ENCODE measurements around the gene NR1H4.
"Not testable (repeated sequence)": the region's sequence is repeated elsewhere in the genome, so short reads cannot be mapped to it uniquely, and the experiment has no call there.

Gene NR1H4

DNA sequence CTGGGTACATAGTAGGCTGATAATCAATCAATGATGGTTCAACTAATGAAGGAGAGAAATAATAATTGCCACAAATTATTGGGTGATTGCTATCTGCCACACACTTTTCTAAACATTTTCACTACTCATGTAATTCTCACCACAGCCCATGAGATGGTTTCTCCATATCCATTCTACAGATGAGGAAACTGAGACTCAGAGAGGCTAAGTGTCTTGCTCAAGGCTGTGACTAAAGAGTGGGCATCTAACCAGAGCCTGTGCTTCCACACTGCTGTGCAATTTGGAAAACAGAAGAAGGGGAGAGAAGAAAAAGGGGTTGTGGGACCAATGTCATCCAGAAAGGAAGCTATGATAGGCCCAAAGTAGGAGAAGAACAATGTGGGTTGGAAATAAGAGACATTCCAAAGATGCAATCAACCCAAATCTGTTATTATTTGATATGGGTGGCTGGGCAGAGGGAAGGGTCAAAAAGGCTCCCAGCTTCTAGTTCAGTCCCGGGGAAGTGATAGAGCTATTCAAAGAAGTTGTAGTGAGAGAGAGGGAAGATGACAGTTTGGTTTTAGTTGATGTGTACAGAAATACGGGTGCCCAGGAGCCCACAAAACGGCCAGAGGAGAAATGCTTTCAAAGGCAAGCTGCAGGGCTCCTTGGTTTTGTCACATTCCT is 483 bp upstream of the NR1H4 start:
- DNase-seq, result no peak

DNA sequence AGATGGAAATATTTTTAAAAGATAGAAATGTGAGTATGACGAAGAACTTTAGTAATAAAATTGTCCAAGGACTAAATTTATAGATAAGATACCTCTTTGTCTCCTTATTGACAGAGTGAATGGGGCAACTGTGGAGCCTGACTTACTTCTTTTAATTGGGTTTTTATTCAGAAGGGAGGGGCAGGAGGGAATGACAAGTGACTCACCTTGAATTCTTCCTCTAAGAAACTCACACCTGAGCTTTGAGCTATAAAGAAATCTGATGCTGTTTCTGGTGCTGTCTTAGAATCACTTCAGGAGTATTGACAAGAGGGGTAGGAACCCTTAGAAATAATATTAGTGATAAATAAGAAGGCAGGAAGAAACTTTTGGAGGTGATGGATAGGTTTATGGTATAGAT is 951 bp downstream of the NR1H4 start:
- no peak for DNase-seq

DNA sequence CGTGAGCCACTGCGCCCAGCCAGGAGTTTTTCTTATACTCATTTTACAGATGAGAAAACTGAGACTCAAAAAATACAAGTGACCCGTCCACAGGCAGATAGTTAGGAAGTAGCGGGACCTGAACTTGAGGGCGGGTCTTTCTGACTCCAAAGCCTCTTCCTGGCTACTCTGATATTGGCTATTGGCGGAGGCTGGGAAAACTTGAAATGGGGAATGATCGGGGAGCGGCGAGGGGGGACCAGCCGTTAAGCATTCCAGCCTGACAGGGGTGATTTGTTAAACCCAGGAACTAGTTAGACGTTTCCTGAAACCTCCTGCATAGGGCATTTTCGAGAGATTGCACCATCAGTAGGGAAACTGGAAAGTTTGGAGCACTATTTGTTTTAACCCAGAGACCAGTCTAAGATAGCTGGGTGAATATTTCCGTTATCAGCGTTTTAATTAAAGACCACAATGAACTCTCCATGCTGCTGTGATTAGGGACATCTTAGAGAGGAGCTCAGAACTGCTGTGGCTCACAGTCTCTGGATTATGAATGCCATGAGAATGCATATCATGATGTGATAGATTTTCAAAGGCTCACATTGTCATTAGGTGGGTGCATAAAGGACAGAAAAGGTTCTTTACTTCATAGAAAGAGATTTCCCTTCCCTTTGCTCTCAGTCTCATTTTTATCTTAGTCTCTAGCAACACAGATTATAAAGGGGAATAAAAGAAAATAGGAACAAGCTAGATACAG is 2.5 kb downstream of the NR1H4 start:
- no peak for DNase-seq

DNA sequence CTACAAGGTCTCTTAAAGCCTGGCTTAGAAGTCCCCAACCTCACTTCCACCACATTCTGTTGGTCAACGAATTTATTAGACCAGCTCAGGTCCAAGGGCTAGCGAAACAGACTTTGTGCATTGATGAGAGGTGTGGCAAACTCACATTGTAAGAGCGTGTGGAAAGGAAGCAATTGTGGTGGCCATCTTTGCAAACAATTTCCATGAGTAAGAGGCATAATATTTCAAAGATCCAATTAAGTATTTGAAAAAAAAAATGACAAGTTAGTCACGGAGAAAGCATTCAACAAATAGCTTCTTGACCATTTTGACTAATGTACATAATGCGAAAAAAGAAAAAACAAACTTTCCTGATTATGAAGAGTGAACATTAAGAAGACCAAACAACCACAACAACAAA is 7.4 kb downstream of the NR1H4 start:
- DNase-seq, result no peak

DNA sequence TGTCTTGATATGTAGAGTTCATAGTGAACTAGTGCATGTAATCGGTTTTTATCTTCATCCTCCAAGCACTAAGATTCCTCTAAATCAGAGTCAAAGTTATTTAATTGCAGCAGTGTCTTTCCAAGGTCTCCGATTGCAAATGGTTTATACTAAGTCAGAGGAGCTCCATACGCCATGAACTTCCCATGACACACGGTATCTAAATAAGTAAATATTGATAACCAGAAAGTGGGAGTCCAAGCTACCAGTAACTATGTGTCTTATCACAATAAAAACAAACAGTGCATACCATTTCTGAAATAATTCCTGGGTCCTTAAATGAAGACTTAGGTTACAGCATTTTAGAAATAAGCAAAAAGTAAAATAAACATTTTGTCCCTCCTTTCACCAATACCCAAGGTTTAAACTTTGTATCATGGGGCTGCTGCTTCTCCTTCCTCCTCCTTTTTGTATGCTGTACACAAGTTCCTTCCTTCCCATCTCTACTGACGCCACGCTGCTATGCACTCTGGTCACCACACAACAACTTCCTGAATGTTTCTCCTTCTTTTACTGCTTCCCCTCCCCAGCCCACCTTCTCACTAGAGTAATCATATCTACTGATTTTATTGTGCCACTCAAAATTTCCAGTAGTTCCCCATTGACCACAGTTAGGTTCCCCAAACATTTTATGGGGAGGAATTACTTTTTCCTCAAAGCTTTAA is 10.7 kb downstream of the NR1H4 start:
- DNase-seq, result no peak

DNA sequence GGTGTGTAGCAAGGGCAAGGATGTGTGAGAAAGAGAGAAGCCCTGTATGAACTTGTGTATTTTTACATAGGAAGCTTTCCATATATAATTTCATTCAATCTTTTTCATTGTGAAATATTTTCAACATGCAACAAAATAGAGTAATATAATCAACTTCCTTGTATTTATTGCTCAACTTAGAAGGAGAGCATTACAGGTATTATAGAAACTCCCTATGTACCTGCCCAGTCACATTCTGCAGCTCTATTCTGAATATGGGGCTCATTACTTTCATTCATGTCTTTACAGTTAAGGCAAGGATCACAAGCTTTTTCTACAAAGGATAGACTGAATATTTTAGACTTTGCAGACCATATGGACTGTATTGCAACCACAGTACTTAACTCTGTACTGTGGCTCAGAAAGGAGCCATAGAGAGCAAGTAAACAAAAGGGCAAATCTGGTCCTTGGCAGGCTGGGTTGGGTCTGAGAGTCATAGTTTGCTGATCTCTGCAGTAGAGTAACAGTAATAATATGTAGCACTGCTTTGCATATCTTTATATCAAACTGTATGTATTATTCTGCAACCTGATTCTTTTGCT is 11.3 kb downstream of the NR1H4 start:
- DNase-seq, result no peak

DNA sequence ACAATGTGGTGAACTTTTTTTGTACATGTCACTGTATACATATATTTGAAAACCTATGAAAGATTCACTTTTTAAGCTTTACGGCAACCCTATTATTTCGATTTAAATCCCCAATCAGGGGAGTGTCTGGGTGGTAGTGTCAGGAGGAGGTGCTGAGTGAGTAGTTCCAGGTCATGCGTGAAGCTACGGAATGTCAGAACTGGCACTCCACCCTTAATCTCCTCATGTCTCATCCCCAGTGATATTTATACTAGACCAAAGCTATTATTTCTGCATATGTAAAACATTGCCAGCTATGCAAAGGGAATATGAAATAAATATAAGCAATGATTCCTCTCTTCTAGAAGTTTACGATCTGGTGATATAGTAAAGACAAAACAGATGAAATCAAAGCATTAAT is 12.3 kb downstream of the NR1H4 start:
- no peak for DNase-seq

DNA sequence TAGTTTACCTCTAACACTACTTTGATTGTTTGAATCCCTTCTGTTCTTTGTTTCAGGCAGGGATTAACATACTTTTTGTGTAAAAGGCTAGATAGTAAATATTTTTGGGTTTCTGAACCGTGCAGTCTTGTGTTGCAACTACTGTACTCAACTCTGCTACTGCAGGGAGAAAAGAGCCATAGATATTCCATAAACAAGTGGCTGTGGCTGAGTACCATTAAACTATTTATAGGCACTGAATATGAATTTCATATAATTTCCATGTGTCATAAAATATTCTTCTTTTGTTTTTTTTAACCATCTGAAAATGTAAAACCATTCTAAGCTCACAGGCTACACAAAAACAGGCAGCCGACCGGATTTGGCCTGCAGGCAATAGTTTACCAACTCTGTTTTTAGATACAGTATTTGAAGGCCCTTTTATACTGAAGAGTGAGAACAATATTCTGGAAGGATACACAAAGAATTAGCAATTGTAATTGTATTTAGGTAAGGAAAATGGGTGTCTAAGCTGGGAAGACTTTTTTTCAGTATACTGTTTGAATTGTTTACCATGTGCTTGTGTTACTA is 15.7 kb downstream of the NR1H4 start:
- DNase-seq, result no peak

DNA sequence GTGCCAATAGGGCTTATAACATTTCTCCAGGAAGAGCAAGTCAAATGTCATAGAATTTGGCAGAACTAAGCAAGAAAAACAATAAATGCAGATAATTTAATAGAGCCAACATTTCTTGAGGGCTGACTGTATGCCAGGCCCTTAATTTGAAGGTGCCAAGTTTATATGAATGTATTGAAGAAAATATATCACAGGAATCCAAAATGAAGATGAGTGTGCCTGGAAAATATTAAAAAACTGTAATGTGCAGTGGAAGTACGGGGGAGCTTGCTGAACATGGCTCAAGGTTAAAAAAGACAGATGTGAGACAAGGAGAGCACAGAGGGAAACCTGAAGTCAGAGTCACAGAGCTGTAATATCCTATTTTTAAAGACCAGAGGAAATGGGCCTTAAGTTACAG is 16.4 kb downstream of the NR1H4 start:
- DNase-seq, result no peak

DNA sequence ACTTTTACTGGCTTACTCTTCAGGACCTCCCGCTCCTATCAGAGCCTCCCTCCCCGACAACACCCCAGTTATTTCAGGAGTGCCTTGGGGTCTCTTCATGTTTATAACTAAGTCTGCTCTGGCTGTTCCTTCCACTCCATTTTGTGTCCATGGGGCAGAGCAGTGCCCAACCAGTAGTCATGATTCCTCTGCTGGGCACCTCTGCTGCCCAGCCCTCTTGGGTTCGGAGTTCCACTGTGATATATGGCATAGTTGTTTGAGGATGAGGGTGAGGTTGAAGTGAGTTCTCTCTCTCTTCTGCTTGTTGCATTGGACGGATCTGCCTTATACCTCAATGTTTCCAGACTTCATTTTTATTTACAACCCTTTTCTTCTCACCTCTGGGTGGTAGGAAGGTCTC is 17.4 kb downstream of the NR1H4 start:
- no peak for DNase-seq

DNA sequence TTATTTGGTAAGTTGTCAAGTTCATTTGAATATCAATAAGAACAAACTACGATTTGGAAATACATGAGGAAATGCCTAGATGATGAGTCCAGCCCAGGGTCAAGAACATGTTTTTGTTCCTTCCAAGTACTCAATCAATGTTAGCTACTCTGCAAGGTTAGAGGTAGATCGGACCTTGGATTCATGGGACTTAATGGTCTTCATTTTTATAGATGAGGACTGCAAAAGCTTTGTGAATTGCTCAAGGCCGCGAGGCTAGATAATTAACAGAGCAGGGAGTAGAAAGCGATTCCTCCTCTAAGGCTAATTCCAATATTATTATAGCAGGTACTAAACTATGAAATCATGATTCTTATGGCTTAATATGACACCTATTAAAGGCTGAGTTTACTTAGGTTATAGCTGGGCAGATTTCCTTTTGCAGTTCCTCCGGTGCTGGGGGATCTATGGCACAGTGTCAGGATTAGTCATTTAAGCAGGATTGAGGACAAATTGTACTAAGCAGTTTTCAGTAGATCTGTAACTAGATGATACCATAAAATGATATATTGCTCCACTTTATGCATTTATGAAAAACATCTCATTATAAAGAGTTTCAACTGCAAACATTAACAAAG is 19.8 kb downstream of the NR1H4 start:
- no peak for DNase-seq

DNA sequence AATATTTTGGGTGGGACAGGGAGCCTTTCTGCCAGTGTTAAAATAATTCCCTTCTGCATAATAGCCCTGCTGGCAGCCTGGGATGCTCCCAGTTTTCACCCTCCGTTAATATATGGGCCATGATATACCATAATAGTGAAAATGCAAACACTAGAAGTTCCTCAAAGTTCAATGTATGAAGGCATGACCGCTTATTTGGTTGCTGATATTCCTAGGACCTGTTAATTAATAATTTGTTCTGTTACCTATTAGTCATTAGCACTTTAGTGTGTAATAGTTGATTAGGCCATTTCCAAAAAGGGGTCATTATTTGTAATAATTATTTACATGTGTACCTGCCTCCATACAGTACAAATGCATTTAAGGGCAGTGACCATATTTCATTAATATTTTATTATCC is 20.4 kb downstream of the NR1H4 start:
- DNase-seq, result no peak

DNA sequence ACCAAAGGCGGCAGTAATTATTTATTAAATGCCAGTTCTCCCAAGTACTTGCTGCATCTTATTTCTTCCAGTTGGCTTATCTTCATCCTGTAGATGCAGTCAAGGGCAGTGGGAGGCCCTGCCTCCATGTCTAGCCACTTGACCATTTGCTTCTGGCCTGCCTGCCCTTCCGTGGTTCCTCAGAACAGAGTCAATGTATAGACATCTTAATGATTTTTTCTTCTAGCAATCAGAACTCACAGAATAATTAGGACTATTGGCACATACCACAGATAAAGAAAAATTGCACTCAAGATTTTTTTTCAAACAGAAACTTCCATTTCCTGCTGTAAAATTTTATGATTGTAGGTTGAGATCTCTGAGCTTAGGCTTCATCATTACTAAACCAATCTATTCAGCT is 20.9 kb downstream of the NR1H4 start:
- no peak for DNase-seq

DNA sequence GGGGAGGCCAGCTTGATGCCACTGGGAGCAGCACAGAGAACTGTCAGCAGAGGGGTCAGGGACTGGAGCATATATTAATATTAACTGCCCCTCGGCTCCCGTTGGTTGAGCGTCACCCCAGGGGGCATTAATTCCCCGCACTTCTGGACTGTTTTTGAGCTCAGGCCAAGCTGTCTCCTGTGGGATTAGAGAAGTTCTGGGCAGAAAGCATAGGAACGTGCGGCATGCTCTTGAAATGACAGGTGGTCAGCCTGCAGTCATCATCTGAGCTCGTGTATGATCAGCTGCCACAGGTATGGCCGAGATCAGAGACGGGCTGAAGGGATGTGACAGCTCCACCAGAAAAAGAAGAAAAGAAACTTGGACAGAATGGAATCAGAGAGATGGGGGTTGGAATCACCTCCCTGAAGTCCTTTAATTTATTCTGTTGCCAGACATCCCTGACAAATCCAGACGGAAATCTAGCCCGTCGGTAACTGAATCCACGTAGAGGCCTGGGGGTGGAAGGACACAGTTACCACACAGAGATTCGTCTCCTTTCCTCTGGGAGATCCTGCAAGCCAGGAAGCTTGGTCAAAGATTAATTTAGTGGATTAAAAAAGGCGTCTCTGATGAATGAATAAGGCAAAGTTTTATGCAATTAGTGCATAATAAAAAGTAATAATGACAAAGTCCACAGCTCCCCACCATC is 23.6 kb downstream of the NR1H4 start:
- DNase-seq, result no peak

DNA sequence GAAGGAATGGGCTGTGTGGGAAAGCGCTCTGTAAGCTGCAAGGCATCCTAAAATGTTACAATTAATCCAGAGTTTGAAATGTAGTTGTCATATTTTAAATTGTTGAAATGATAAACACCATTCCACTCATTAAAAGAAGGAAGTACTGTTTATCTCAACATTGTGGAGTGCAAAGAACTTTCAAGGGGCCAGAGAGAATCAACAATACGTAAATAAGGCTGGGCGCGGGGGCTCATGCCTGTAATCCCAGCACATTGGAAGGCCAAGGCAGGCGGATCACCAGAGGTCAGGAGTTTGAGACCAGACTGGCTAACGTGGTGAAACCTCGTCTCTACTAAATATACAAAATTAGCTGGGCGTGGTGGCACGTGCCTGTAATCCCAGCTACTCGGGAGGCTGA is 24.5 kb downstream of the NR1H4 start:
- DNase-seq, result no peak

DNA sequence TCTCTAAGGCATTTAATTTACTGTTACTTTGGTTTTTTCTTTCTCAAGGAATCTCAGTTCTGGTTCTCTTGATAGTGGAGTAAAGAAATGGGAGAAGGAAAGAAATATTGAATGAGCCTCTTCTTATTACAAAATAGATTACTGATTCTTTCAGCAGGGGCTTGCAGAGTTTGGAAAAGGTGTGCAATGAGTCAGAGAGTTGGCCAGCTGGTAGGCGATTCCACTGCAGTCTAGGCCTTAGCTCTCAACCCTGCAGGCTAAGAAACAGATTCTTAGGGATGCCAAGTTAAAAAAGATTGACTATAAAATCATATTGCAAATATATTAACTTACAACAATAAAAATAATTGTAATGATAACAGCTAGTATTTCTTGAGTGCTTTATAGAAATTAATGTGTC is 25.8 kb downstream of the NR1H4 start:
- DNase-seq, result no peak

DNA sequence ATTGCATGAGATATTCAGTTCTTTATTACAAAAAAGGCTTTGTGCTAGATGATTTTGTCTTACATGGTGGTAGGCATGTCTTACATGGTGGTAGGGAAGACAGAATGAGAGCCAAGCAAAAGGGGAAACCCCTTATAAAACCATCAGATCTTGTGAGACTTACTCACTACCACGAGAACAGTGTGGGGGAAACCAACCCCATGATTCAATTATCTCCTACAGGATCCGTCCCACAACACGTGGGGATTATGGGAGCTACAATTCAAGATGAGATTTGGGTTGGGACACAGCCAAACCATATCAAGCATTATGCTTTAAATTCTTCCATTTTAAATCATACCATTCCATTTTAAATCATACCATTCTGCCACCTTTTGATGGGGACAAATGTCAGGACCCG is 29.1 kb downstream of the NR1H4 start:
- not testable (repeated sequence) for DNase-seq

DNA sequence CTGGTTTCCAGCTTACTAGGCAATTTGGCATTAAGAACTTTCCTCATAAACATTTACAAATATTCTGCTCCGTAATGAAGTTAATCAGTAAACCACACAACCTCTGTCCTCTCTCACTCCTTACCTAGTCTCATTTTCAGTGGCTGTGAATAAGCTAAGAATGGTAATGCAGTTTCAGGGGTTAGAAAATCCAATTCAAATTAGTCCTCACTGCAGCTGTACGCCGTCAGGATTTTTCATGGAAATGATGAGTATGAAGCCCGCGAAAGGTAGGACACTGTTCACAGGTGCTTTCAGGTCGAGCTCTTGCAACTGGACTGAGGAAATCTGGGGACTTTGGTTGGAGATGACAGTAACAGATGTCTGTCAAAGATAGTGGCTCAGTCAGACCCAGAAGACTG is 29.6 kb downstream of the NR1H4 start:
- no peak for DNase-seq

DNA sequence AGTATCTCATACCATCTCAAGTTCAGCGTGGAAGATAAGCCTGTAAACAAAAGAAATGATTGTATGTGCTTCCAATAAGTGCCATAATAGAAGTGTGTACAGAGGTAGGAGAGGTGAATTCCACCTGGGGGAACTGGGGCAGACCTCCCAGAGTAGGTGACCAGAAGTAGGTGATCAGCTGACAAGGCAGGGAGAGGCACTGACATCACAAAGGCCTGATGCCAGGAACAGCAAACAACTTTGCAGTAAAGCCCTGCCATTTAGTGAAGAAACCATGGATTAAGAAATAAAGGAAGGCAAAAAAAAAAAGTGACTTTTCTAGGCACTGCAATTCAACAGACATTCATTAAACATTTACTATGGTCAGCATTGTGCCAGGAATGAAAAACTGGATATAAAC is 31.1 kb downstream of the NR1H4 start:
- no peak for DNase-seq

DNA sequence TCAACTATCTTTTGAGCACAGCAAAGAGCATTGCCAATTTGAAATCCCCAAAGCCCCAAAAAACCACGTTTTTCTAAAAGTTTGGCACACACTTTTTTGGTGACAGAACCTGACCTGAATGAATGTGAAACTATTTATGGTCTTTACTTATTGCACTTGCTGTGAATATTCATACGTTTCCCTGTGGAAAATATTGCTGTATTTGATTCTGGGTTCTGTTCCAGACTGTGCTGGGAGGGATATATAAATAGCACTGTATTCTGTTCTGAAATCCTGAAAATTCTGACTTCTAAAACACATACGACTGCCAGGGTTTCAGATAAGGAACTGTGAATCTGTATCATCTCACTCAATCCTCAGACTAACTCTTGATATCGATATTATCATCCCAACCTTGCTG is 35.1 kb downstream of the NR1H4 start:
- no peak for DNase-seq

DNA sequence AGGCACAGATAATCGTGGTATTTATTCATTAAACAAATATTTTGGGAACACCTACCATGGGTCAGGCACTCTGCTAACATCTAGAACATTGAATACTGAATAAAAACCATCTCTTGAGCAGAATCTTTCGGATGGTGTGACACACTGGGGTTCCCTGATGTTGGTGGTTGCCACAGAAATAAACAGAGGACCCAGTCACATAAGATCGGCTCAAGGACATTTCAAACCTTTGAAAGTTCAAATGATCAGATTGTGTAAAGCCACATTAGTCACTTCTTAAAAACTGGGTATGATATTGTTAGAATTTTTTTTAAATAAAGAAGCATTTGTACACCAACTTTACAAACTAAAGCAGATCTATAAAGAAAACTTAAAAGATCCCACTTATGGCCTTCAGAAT is 39.0 kb downstream of the NR1H4 start:
- no peak for DNase-seq

DNA sequence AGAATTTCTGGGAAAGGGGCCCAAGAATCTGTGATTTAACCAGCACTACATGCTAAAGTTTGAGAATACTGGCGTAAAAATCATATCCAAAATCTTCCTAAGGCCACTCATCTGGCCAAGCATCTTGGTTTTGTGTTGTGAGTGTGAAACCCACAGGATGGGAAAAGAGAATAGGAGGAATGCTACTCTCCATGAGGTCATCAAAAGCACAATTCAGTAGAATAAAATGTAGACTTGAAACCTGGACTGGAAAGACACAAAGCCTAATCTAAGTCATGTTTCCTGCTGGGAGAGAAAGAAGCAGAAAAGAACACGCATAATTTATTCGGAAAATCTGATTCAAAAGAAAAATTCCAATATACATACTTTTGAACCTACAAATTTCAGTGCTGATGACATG is 42.3 kb downstream of the NR1H4 start:
- DNase-seq, result no peak

DNA sequence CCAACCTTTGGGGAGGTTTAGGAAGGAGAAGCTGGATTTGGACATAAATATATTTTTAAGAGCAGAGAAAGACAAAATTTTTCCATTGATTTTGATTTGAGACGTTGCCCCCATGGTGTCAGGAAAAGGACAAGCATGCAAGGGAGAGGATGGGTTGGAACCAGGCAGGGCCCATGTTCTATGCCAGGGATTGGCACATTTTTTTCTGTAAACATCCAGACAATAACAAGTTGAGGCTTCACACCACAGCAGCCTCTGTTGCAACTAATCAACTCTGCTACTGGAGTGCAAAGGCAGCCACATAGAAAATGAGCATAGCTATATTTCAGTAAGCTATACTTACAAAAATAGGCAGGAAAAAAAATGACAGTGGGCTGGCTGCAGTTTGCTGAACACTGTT is 44.7 kb downstream of the NR1H4 start:
- no peak for DNase-seq
